ENCODE results near the gene SLC6A19. TPM values are rescaled to one million over a fixed set of nuclear protein-coding genes. Genes with fewer than 3 reads are reported as not detected.

Gene SLC6A19
- total and polyA plus RNA-seq, 10 of the 15 experiments (the other 5 are each of a cell fraction or from before 2014, with no cell fraction given), result 0.01 to 0.03 TPM; not detected in 8

- DNase-seq (ENCODE audit: low read depth, low spot score), result no peak
- SMC1A ChIA-PET (ENCODE audit: uncharacterized antibody, unreplicated experiment), result no interaction called here
- H3K4me3 ChIP-seq, result no peak overlapping the region
- TF ChIP-seq IRF4 (IDR thresholded peaks at IDR 0.05; ENCODE audit: low read depth, low read length), result no peak
- TF ChIP-seq YBX1 (IDR thresholded peaks at IDR 0.05), result no peak
- no peak for TF ChIP-seq IRF5 (IDR thresholded peaks at IDR 0.05; ENCODE audit: borderline replicate concordance)
- no peak for TF ChIP-seq CREM (IDR thresholded peaks at IDR 0.05; ENCODE audit: low read depth)
- TF ChIP-seq ZZZ3 (IDR thresholded peaks at IDR 0.05; ENCODE audit: control insufficient read depth, insufficient read length, low read depth), result no peak
- TF ChIP-seq RBBP5 (conservative IDR thresholded peaks at IDR 0.05), result no peak
- intact Hi-C loops (cut with micrococcal nuclease; ENCODE audit: unreplicated experiment), result loop anchor here (5.0 kb wide), 1 partner anchor 182 kb away; the partner anchor contains the start of gene CLPTM1L
- H3K9me3 ChIP-seq (replicated peaks; ENCODE audit: control insufficient read depth, insufficient read depth, low read length), result no peaks in the 10 kb centered on the region
- peaks cover 3% of the 10 kb centered on the region for H3K4me1 ChIP-seq (ENCODE audit: control insufficient read depth, insufficient read depth, low read length)
- BruUV-seq (replicated peaks), result no TSS peak
- no peak overlapping the region for H3K9ac ChIP-seq (ENCODE audit: control insufficient read depth, insufficient read depth, low read length)
- WGBS (ENCODE audit: insufficient coverage, insufficient replicate concordance, low lambda C conversion rate, missing lambda C conversion rate), result 35% methylated on average over 27 of the region's 27 CpGs
- H3K36me3 ChIP-seq (ENCODE audit: control insufficient read depth in 2 of 2, insufficient read depth in 2 of 2, low read length in 1 of 2), result no peaks in the 10 kb centered on the region
- peaks cover 0 to 2% of the 10 kb centered on the region in 2 experiments; a peak in 2 of 4 replicates for H3K27me3 ChIP-seq (replicated peaks in 1 of 2; ENCODE audit: control insufficient read depth in 2 of 2, insufficient read depth in 2 of 2, low read length in 1 of 2)
- FAIRE-seq, result no peak
- H4K20me1 ChIP-seq (ENCODE audit: control insufficient read depth, insufficient read depth), result no peaks in the 10 kb centered on the region
- CTCF ChIA-PET, result interaction anchor here (0.7 to 1.6 kb wide), 2 partner anchors 10 to 242 kb away, joined by 3 to 4 read pairs; no protein-coding TSS in a partner anchor
- POLR2A ChIA-PET, result no interaction called here
- in situ Hi-C loops (cut with MboI), result loop anchor here (5.0 kb wide), 1 partner anchor 477 kb away; no protein-coding TSS in a partner anchor
- H3K27ac ChIP-seq (ENCODE audit: control insufficient read depth, insufficient read depth), result no peak overlapping the region
- no peak overlapping the region for H2AFZ ChIP-seq (ENCODE audit: control insufficient read depth, low read depth, low read length)
- ATAC-seq, result no peak
- H3K4me2 ChIP-seq (ENCODE audit: control insufficient read depth, insufficient read depth), result no peak overlapping the region
- RAD21 ChIA-PET (ENCODE audit: unreplicated experiment), result interaction anchor here (1.1 kb wide), 1 partner anchor 175 kb away, joined by 3 read pairs; no protein-coding TSS in a partner anchor
- no peaks in the 10 kb centered on the region for H3K79me2 ChIP-seq (ENCODE audit: control insufficient read depth, insufficient read depth, low read length)
These were observed 36.4 kb upstream of the SLC6A19 start for GRCh38 chr5:1164696-1165630.

All from GM12878 (cell line).